HG02588 (cell line): ENCODE measurements around the gene NOD1.

Experiments
- ATAC-seq: cut with Tn5 transposase; IDR thresholded peaks from one replicate; pipeline ENCODE4 v1.9.1; 2021; ENCODE audit warnings: mild to moderate bottlenecking, moderate library complexity; ENCODE audit not compliant: unreplicated experiment

Gene NOD1

GRCh38 chr7:30471205-30471604 lies 7.4 kb downstream of the NOD1 start:
- no peak for ATAC-seq

GRCh38 chr7:30470771-30471170 lies 7.8 kb downstream of the NOD1 start:
- no peak for ATAC-seq

- no peak for ATAC-seq
Observed at GRCh38 chr7:30470163-30470770, 8.3 kb downstream of the NOD1 start.

GRCh38 chr7:30469303-30469702 lies 9.3 kb downstream of the NOD1 start:
- ATAC-seq, result no peak

GRCh38 chr7:30468791-30469190 lies 9.8 kb downstream of the NOD1 start:
- ATAC-seq, result no peak

- ATAC-seq, result no peak
Observed at GRCh38 chr7:30468041-30468440, 10.5 kb downstream of the NOD1 start.

GRCh38 chr7:30467271-30467670 lies 11.3 kb downstream of the NOD1 start:
- ATAC-seq, result no peak

- no peak for ATAC-seq
Observed at GRCh38 chr7:30466266-30466665, 12.3 kb downstream of the NOD1 start.

GRCh38 chr7:30465811-30466180 lies 12.8 kb downstream of the NOD1 start:
- no peak for ATAC-seq

GRCh38 chr7:30465046-30465810 lies 13.4 kb downstream of the NOD1 start:
- ATAC-seq, result no peak

- ATAC-seq, result no peak
Observed at GRCh38 chr7:30464231-30464671, 14.3 kb downstream of the NOD1 start.

- ATAC-seq, result peak; percentile 54
Observed at GRCh38 chr7:30463405-30464145, 15.0 kb downstream of the NOD1 start.

GRCh38 chr7:30462179-30462578 lies 16.4 kb downstream of the NOD1 start:
- no peak for ATAC-seq

GRCh38 chr7:30460246-30460633 lies 18.3 kb downstream of the NOD1 start:
- no peak for ATAC-seq

- no peak for ATAC-seq
Observed at GRCh38 chr7:30459591-30460245, 18.9 kb downstream of the NOD1 start.

- no peak for ATAC-seq
Observed at GRCh38 chr7:30458311-30458710, 20.3 kb downstream of the NOD1 start.

- ATAC-seq, result no peak
Observed at GRCh38 chr7:30453921-30454320, 24.7 kb downstream of the NOD1 start.

- no peak for ATAC-seq
Observed at GRCh38 chr7:30453016-30453415, 25.6 kb downstream of the NOD1 start.

- ATAC-seq, result no peak
Observed at GRCh38 chr7:30452280-30452930, 26.2 kb downstream of the NOD1 start.

- ATAC-seq, result no peak
Observed at GRCh38 chr7:30451539-30452279, 26.9 kb downstream of the NOD1 start.
